Measurements from ENCODE around the gene TTLL12. TPM values are rescaled to one million over a fixed set of nuclear protein-coding genes. Genes with fewer than 3 reads are reported as not detected.

The TTLL12 gene
- total RNA-seq, 2 experiments from 2014 or later: 66.5 to 71.5 TPM

GRCh38 chr22:43181321-43182076 is 5.4 kb downstream of the TTLL12 start:
- H3K4me3 ChIP-seq (ENCODE audit: low read depth, low read length, poor library complexity, severe bottlenecking): no peak overlapping the region
- no peak overlapping the region for H2AFZ ChIP-seq (ENCODE audit: low read length)
- intact Hi-C loops (cut with micrococcal nuclease; ENCODE audit: unreplicated experiment): no loop called here
- peaks cover 66% of the 10 kb centered on the region for H3K36me3 ChIP-seq (ENCODE audit: insufficient read depth, low read length)
- TF ChIP-seq EZH2phosphoT487 (IDR thresholded peaks at IDR 0.05; ENCODE audit: borderline replicate concordance, low read depth, low read length) (no peak), CTCF (conservative IDR thresholded peaks at IDR 0.05; ENCODE audit: low read length) (no peak)
- H4K20me1 ChIP-seq (ENCODE audit: insufficient read depth, low read length): no peaks in the 10 kb centered on the region
- no peak overlapping the region for H3K4me2 ChIP-seq (ENCODE audit: low read length)
- H3K27ac ChIP-seq (ENCODE audit: low read depth, low read length, poor library complexity, severe bottlenecking): no peak overlapping the region
- POLR2A ChIA-PET: no interaction called here
- peaks cover 15% of the 10 kb centered on the region for H3K4me1 ChIP-seq (ENCODE audit: insufficient read depth, low read length, poor library complexity, severe bottlenecking)
- no peaks in the 10 kb centered on the region for H3K9me2 ChIP-seq (ENCODE audit: insufficient read depth, low read length)
- CTCF ChIA-PET (ENCODE audit: unreplicated experiment): no interaction called here
- no peaks in the 10 kb centered on the region for H3K9me3 ChIP-seq (ENCODE audit: low read length)
- BruUV-seq (replicated peaks): no TSS peak
- no peak for DNase-seq (ENCODE audit: low spot score)
- H3K79me2 ChIP-seq (ENCODE audit: insufficient read depth, low read depth, low read length): peaks cover 22% of the 10 kb centered on the region; the same call in 1 of the 2 replicates

GRCh38 chr22:43180670-43181069 is 6.3 kb downstream of the TTLL12 start:
- no peak for TF ChIP-seq CTCF (conservative IDR thresholded peaks at IDR 0.05; ENCODE audit: low read length)
- no peak for TF ChIP-seq EZH2phosphoT487 (IDR thresholded peaks at IDR 0.05; ENCODE audit: borderline replicate concordance, low read depth, low read length)
- Histone ChIP-seq H3K79me2 (ENCODE audit: insufficient read depth, low read depth, low read length) (peaks cover 13% of the 10 kb centered on the region; the same call in 1 of the 2 replicates), H3K4me1 (ENCODE audit: insufficient read depth, low read length, poor library complexity, severe bottlenecking) (peaks cover 13% of the 10 kb centered on the region), H3K27ac (ENCODE audit: low read depth, low read length, poor library complexity, severe bottlenecking) (no peak overlapping the region), H3K36me3 (ENCODE audit: insufficient read depth, low read length) (peaks cover 72% of the 10 kb centered on the region), H3K4me2 (ENCODE audit: low read length) (no peak overlapping the region), H2AFZ (ENCODE audit: low read length) (no peak overlapping the region), H3K9me3 (ENCODE audit: low read length) (no peaks in the 10 kb centered on the region), H3K9me2 (ENCODE audit: insufficient read depth, low read length) (no peaks in the 10 kb centered on the region), H3K4me3 (ENCODE audit: low read depth, low read length, poor library complexity, severe bottlenecking) (no peak overlapping the region), H4K20me1 (ENCODE audit: insufficient read depth, low read length) (no peaks in the 10 kb centered on the region)
- DNase-seq (ENCODE audit: low spot score): no peak
- intact Hi-C loops (cut with micrococcal nuclease; ENCODE audit: unreplicated experiment): no loop called here
- CTCF ChIA-PET (ENCODE audit: unreplicated experiment): no interaction called here
- no TSS peak for BruUV-seq (replicated peaks)
- POLR2A ChIA-PET: no interaction called here

- BruUV-seq (replicated peaks): no TSS peak
- Histone ChIP-seq H3K4me2 (ENCODE audit: low read length) (no peak overlapping the region), H3K27ac (ENCODE audit: low read depth, low read length, poor library complexity, severe bottlenecking) (no peak overlapping the region), H2AFZ (ENCODE audit: low read length) (no peak overlapping the region), H3K4me1 (ENCODE audit: insufficient read depth, low read length, poor library complexity, severe bottlenecking) (peaks cover 7% of the 10 kb centered on the region), H4K20me1 (ENCODE audit: insufficient read depth, low read length) (no peaks in the 10 kb centered on the region), H3K36me3 (ENCODE audit: insufficient read depth, low read length) (peaks cover 80% of the 10 kb centered on the region), H3K9me3 (ENCODE audit: low read length) (no peaks in the 10 kb centered on the region), H3K9me2 (ENCODE audit: insufficient read depth, low read length) (no peaks in the 10 kb centered on the region), H3K79me2 (ENCODE audit: insufficient read depth, low read depth, low read length) (peaks cover 8% of the 10 kb centered on the region; the same call in 1 of the 2 replicates), H3K4me3 (ENCODE audit: low read depth, low read length, poor library complexity, severe bottlenecking) (no peak overlapping the region)
- POLR2A ChIA-PET: no interaction called here
- no peak for TF ChIP-seq EZH2phosphoT487 (IDR thresholded peaks at IDR 0.05; ENCODE audit: borderline replicate concordance, low read depth, low read length)
- TF ChIP-seq CTCF (conservative IDR thresholded peaks at IDR 0.05; ENCODE audit: low read length): no peak
- DNase-seq (ENCODE audit: low spot score): no peak
- intact Hi-C loops (cut with micrococcal nuclease; ENCODE audit: unreplicated experiment): no loop called here
- CTCF ChIA-PET (ENCODE audit: unreplicated experiment): no interaction called here
Measured at GRCh38 chr22:43179911-43180195, 7.1 kb downstream of the TTLL12 start.

Data from OCI-LY7 (cell line).